AML-193 (cell line): Measurements from ENCODE around the gene KLHL24.
"Not testable (repeated sequence)": the region's sequence is repeated elsewhere in the genome, so short reads cannot be mapped to it uniquely, and the experiment has no call there.

Experiments
- DNase-seq, 2 experiments: peaks; one replicate each; lab custom pipeline; 2025; lab: John Stamatoyannopoulos, UW

Gene KLHL24

GRCh38 chr3:183635431-183636220 is at the start of gene KLHL24:
Gene KLHL24 (plus strand): TSS chr3:183635623. CDS start chr3:183650357, 14,734 bp downstream.
- peak; percentile 93 to 94 for DNase-seq

GRCh38 chr3:183586477-183586876 is 48.9 kb upstream of the KLHL24 start:
- no peak for DNase-seq

- peak; percentile 68 to 71 for DNase-seq
Observed at GRCh38 chr3:183587336-183587735, 48.1 kb upstream of the KLHL24 start.

- DNase-seq: no peak
Observed at GRCh38 chr3:183590442-183590841, 45.0 kb upstream of the KLHL24 start.

GRCh38 chr3:183591881-183592521 is 43.4 kb upstream of the KLHL24 start:
- peak; percentile 35 to 46 for DNase-seq

GRCh38 chr3:183592821-183593220 is 42.6 kb upstream of the KLHL24 start:
- no peak for DNase-seq

GRCh38 chr3:183594636-183595035 is 40.8 kb upstream of the KLHL24 start:
- no peak for DNase-seq

- DNase-seq: no peak
Observed at GRCh38 chr3:183597959-183598358, 37.5 kb upstream of the KLHL24 start.

GRCh38 chr3:183611326-183611725 is 24.1 kb upstream of the KLHL24 start:
- not testable (repeated sequence) for DNase-seq

GRCh38 chr3:183613366-183614285 is 21.8 kb upstream of the KLHL24 start:
- no peak for DNase-seq

- no peak for DNase-seq
Observed at GRCh38 chr3:183618542-183618941, 16.9 kb upstream of the KLHL24 start.

- no peak for DNase-seq
Observed at GRCh38 chr3:183619010-183619409, 16.4 kb upstream of the KLHL24 start.

- no peak for DNase-seq
Observed at GRCh38 chr3:183619624-183620251, 15.7 kb upstream of the KLHL24 start.

- no peak for DNase-seq
Observed at GRCh38 chr3:183620252-183620628, 15.2 kb upstream of the KLHL24 start.

- DNase-seq: not testable (repeated sequence)
Observed at GRCh38 chr3:183622473-183622872, 12.9 kb upstream of the KLHL24 start.

GRCh38 chr3:183626877-183627594 is 8.4 kb upstream of the KLHL24 start:
- DNase-seq: no peak

GRCh38 chr3:183629546-183630301 is 5.7 kb upstream of the KLHL24 start:
- no peak for DNase-seq

- no peak for DNase-seq
Observed at GRCh38 chr3:183631715-183632114, 3.7 kb upstream of the KLHL24 start.

- not testable (repeated sequence) for DNase-seq
Observed at GRCh38 chr3:183632725-183633124, 2.7 kb upstream of the KLHL24 start.

GRCh38 chr3:183634707-183635106 is 716 bp upstream of the KLHL24 start:
- DNase-seq: no peak

GRCh38 chr3:183635107-183635430 is 354 bp upstream of the KLHL24 start:
- DNase-seq: no peak
